Caco-2 (cell line): ENCODE results near the gene NEAT1. TPM values are rescaled to one million over a fixed set of nuclear protein-coding genes. Genes with fewer than 3 reads are reported as not detected.

Experiments used
- BruUV-seq: library from RNA; stranded (reverse); fragments of 400-500 nt; replicated peaks from 2 replicates; lab custom pipeline; 2021; lab: Mats Ljungman, UMichigan
- CTCF ChIA-PET: fragments of 300-600 bp; sonication (Branson Sonifier 250); formaldehyde crosslinking; loops from one replicate; lab custom pipeline; 2022; ENCODE audit warnings: antibody characterized with exemption; lab: Charles Lee
- POLR2A ChIA-PET: fragments of 300-600 bp; sonication (Branson Sonifier 250); formaldehyde crosslinking; loops from one replicate; lab custom pipeline; 2022; ENCODE audit warnings: antibody characterized with exemption; lab: Charles Lee
- DNase-seq, 2 experiments: peaks; one replicate each; pipeline versions ENCODE4 v3.0.0 to v3.0.0-alpha.2; 2020 to 2022
- H3K27me3 ChIP-seq: replicated peaks from 2 replicates; pipeline ENCODE4 v1.6.0; 2011; ENCODE audit warnings: low read length; ENCODE audit not compliant: control insufficient read depth, insufficient read depth
- H3K36me3 ChIP-seq: 2 replicates; pipeline ENCODE4 v1.5.1; 2011; ENCODE audit warnings: low read length; ENCODE audit not compliant: control insufficient read depth, insufficient read depth
- H3K4me1 ChIP-seq: fragments of 250-450 bp; sonication (Bioruptor Pico); 2 replicates; pipeline ENCODE4 v1.5.1; 2020; ENCODE audit warnings: mild to moderate bottlenecking
- H3K4me3 ChIP-seq: 2 replicates; pipeline ENCODE4 v1.5.1; 2011; ENCODE audit warnings: low read depth, mild to moderate bottlenecking, control low read depth, low read length
- H3K9me3 ChIP-seq: fragments of 250-450 bp; sonication (Bioruptor Pico); 2 replicates; pipeline ENCODE4 v1.5.1; 2020; ENCODE audit warnings: mild to moderate bottlenecking, moderate library complexity
- H3K27ac Mint-ChIP-seq: one replicate; pipeline ENCODE4 v1.8.0; 2022; ENCODE audit warnings: mixed read lengths; ENCODE audit not compliant: unreplicated experiment
- H3K27me3 Mint-ChIP-seq: one replicate; pipeline ENCODE4 v1.8.0; 2022; ENCODE audit warnings: mixed read lengths; ENCODE audit not compliant: insufficient read depth, unreplicated experiment
- H3K36me3 Mint-ChIP-seq: one replicate; pipeline ENCODE4 v1.8.0; 2022; ENCODE audit warnings: mild to moderate bottlenecking, mixed read lengths; ENCODE audit not compliant: insufficient read depth, unreplicated experiment
- H3K4me1 Mint-ChIP-seq: one replicate; pipeline ENCODE4 v1.8.0; 2022; ENCODE audit warnings: low read depth, mixed read lengths; ENCODE audit not compliant: unreplicated experiment
- H3K4me3 Mint-ChIP-seq: one replicate; pipeline ENCODE4 v1.8.0; 2022; ENCODE audit warnings: mild to moderate bottlenecking, moderate library complexity, mixed read lengths; ENCODE audit not compliant: unreplicated experiment
- H3K9me3 Mint-ChIP-seq: one replicate; pipeline ENCODE4 v1.8.0; 2022; ENCODE audit warnings: mixed read lengths; ENCODE audit not compliant: unreplicated experiment
- intact Hi-C: fragments of 100-400 bp; cut with micrococcal nuclease; formaldehyde crosslinking; loops from one replicate; pipeline ENCODE4 v1.10.0; 2022; ENCODE audit not compliant: unreplicated experiment
- total RNA-seq: library from RNA; stranded (reverse); gene quantifications from 2 replicates; pipeline ENCODE4 v1.2.3, GENCODE V29; 2022
- TF ChIP-seq, protein P1 (sequence below), 2 experiments: fragments of 200-600 bp in 1 of 2; IDR thresholded peaks; 1 replicate in 1 of 2; 2 replicates in 1 of 2; pipeline versions ENCODE4 v1.5.1 to v1.8.0; 2011 to 2022; ENCODE audit warnings: antibody characterized with exemption in 1 of 2, control low read depth in 1 of 2, inconsistent platforms in 1 of 2, low read depth in 1 of 2, low read length in 1 of 2, mild to moderate bottlenecking in 1 of 2, moderate library complexity in 1 of 2; ENCODE audit not compliant: insufficient read depth in 1 of 2, severe bottlenecking in 1 of 2, unreplicated experiment in 1 of 2

The NEAT1 gene
- total RNA-seq, 1 experiment from 2014 or later, result 254 TPM

DNA sequence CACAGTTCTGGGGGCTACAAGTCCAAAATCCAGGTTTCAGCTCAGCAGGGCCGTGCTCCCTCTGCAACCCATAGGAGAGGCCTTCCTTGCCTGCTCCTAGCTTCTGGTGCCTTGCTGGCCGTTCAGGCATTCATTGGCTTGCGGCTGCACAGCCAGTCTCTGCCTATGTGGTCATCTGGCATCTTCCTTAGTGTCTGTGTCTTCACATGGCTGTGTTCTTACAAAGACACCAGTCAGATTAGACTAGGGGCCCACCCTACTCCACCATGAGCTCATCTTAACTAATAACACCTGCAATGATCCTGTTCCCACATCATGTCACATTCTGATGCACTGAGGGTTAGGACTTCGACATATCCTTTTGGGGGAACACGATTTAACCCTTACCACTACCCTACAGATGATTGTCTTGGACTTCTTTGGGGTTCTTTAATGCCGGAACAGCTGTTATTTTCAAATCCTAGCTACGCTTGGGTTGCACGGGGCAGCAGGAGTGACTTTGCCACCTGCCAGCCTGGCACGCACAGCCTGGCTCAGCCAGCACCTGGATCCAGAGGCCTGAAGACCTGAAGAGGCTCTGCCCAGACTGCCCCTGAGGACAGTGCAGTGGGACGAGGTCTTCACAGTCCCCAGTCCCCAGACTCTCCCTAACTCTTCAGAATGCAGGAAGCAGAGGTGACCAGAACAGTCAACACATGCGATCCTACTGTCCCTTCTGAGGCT, 7.7 kb upstream of the NEAT1 start:
- H3K4me3 Mint-ChIP-seq, result no peak overlapping the region
- peak in 1 of 2 experiments; percentile 35 for DNase-seq
- H3K27me3 Mint-ChIP-seq, result no peaks in the 10 kb centered on the region
- ChIA-PET CTCF (interaction anchor here (0.7 to 2.6 kb wide), 6 partner anchors 34 to 97 kb away, joined by 3 to 27 read pairs (median 7); no protein-coding TSS in a partner anchor), POLR2A (interaction anchor here (0.6 to 1.0 kb wide), 3 partner anchors 18 to 87 kb away, joined by 3 to 5 read pairs (median 3); no protein-coding TSS in a partner anchor)
- H3K27ac Mint-ChIP-seq, result no peak overlapping the region
- H3K36me3 Mint-ChIP-seq, result peaks cover 47% of the 10 kb centered on the region
- intact Hi-C loops, result loop anchor here (5.0 kb wide), 1 partner anchor 138 kb away; no protein-coding TSS in a partner anchor
- Histone ChIP-seq H3K4me1 (peaks cover 38% of the 10 kb centered on the region), H3K9me3 (no peaks in the 10 kb centered on the region), H3K36me3 (no peaks in the 10 kb centered on the region; the same call in 1 of the 2 replicates), H3K4me3 (no peak overlapping the region), H3K27me3 (no peaks in the 10 kb centered on the region)
- TF ChIP-seq, protein P1, sequence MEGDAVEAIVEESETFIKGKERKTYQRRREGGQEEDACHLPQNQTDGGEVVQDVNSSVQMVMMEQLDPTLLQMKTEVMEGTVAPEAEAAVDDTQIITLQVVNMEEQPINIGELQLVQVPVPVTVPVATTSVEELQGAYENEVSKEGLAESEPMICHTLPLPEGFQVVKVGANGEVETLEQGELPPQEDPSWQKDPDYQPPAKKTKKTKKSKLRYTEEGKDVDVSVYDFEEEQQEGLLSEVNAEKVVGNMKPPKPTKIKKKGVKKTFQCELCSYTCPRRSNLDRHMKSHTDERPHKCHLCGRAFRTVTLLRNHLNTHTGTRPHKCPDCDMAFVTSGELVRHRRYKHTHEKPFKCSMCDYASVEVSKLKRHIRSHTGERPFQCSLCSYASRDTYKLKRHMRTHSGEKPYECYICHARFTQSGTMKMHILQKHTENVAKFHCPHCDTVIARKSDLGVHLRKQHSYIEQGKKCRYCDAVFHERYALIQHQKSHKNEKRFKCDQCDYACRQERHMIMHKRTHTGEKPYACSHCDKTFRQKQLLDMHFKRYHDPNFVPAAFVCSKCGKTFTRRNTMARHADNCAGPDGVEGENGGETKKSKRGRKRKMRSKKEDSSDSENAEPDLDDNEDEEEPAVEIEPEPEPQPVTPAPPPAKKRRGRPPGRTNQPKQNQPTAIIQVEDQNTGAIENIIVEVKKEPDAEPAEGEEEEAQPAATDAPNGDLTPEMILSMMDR (IDR thresholded peaks at IDR 0.05; ENCODE audit: insufficient read depth in 1 of 2, low read depth in 1 of 2, low read length in 1 of 2, severe bottlenecking in 1 of 2, unreplicated experiment in 1 of 2), result no peak
- H3K9me3 Mint-ChIP-seq, result no peaks in the 10 kb centered on the region
- no TSS peak for BruUV-seq
- H3K4me1 Mint-ChIP-seq, result peaks cover 37% of the 10 kb centered on the region

DNA sequence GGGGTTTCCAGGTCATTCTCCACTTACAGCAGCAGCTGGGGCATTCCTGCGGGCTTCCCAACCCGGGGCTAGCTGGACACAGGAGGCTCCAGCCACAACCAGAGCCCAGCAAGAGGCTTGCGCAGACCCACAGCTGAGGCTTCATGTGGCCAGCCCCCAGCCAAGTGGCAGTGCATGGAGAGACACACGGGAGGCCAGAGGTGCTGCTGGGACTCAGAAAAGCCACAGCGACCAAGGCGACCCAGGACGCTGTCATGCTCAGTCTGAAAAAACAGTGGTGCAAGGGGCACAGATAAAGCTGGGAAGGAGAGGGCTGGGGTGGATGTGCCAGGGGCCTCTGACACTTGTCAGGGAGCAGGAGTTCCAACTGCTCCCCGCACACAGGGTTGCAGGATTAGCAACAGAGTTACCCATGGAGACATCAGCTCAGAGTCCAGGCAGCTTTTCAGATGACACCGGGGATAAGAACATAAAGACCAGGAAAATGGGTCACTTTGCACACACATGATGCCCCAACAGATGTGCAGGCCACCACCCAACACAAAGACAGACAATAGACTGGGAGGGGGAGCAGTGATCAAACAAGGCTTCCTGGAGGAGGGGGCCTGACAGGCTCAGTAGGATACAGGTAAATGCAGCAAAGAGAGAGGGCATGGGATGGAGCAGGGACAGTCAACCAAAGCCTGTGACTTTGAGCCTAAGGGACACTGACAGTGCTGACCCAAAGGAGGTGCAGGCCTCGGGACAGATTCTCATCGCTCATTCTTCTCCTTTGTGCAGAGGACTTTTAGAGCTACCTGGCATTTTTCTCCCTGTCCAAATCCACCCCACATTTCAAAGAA, 6.9 kb upstream of the NEAT1 start:
- H3K36me3 ChIP-seq, result no peaks in the 10 kb centered on the region; the same call in 1 of the 2 replicates
- TF ChIP-seq, protein P1 (IDR thresholded peaks at IDR 0.05; ENCODE audit: insufficient read depth in 1 of 2, low read depth in 1 of 2, low read length in 1 of 2, severe bottlenecking in 1 of 2, unreplicated experiment in 1 of 2), result no peak
- H3K4me1 ChIP-seq, result peaks cover 46% of the 10 kb centered on the region
- no TSS peak for BruUV-seq
- ChIA-PET POLR2A (interaction anchor here (0.5 to 1.8 kb wide), 10 partner anchors 17 to 95 kb away, joined by 3 to 6 read pairs (median 4); partner anchors contain the start of gene MALAT1), CTCF (interaction anchor here (0.5 to 2.6 kb wide), 20 partner anchors 18 to 375 kb away, joined by 3 to 27 read pairs (median 4); partner anchors contain the start of gene SAC3D1)
- no peaks in the 10 kb centered on the region for H3K27me3 Mint-ChIP-seq
- H3K4me1 Mint-ChIP-seq, result peaks cover 38% of the 10 kb centered on the region
- DNase-seq, result peak in 1 of 2 experiments; percentile 28
- H3K9me3 ChIP-seq, result no peaks in the 10 kb centered on the region
- intact Hi-C loops, result loop anchor here (1.0 to 5.0 kb wide), 6 partner anchors 18 to 138 kb away; partner anchors contain the start of gene SLC25A45
- H3K4me3 Mint-ChIP-seq, result peak overlapping the region; percentile 55
- peak overlapping the region; percentile 79 for H3K27ac Mint-ChIP-seq
- no peaks in the 10 kb centered on the region for H3K27me3 ChIP-seq
- no peaks in the 10 kb centered on the region for H3K9me3 Mint-ChIP-seq
- no peak overlapping the region for H3K4me3 ChIP-seq
- H3K36me3 Mint-ChIP-seq, result peaks cover 39% of the 10 kb centered on the region
